GM19467 (cell line): Measurements from ENCODE around the gene PLXNA4.

Experiments used
- ATAC-seq: cut with Tn5 transposase; IDR thresholded peaks from one replicate; pipeline ENCODE4 v1.9.1; 2021; ENCODE audit warnings: mild to moderate bottlenecking, moderate library complexity; ENCODE audit not compliant: unreplicated experiment

Gene PLXNA4

DNA sequence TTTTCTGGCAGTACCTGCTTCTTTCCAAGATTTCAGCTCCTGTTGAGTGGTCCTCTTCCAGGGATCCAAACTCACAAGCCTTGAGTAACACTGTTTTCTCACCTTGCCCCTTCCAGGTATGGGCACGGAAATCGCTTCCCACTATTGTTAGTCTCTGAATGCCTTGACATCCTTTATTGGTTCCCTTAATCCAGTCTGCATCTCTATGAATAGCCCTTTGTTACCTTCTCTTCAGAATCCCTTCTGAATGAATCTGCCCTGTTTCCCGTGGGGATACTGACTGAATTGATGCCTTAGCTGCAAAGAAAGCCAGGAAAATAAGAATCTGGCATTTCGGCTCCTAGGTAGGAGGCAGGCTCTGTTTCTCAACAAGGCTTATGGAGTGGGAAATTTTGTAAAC is 467.7 kb downstream of the PLXNA4 start:
- ATAC-seq: no peak

DNA sequence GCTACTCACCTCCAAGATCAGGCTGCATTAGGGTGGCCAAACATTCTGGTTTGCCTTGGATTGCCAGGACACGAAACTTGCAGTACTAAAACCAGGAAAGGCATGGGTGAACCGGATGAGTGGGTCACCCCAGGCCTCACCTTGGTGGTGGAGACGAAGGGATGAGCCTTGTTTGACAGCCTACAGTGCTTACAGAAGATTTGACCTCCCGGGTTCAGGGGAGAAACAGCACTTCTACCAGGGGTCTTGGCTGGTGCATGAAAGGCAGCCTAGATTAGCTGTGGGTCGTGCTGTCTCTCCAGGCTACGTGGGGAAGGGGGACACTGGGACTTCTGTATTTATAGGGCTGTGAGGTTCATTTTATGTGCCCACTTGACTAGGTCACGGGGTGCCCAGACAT is 469.8 kb downstream of the PLXNA4 start:
- ATAC-seq: no peak

DNA sequence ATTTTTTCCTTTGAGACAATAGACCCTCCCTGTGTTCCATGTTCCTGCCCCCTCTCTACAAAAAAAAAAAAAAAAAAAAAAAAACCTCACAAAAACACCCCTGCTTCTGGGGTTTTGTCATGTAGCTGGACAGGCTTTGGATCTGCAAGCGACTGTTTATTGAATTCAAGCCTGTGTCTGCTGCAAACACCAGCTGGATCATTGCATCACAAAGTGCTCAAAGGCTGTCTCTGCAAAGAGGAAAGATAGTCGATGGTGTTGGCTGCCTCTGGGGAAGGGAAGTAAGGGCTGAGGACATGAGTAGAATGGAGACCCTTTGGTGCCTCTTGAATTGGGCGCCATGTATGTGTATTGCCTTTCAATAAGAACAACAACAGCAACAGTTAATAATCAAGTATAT is 471.2 kb downstream of the PLXNA4 start:
- ATAC-seq: no peak

DNA sequence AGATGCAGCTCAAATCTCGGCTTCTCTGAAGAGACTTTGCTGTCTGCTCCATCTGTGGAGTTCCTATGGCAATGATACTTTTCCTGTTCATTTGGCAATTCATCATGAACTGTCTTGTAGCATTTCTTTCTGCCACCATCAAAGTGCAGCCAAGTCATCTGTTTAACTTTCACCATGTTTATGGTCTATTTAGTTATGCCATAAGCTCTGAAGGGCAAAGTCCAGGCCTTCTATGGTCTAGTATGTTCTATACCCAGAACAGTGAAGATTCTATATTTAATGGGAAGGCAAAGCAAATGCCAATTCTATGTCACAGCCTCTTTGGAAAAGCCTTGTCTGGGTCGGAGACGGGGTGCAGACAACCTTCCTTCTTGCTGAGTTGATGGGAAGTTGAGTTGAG is 472.6 kb downstream of the PLXNA4 start:
- no peak for ATAC-seq

GRCh38 chr7:132102942-132103341 is 473.3 kb downstream of the PLXNA4 start:
- no peak for ATAC-seq

GRCh38 chr7:132102391-132102790 is 473.9 kb downstream of the PLXNA4 start:
- no peak for ATAC-seq

GRCh38 chr7:132100981-132101380 is 475.3 kb downstream of the PLXNA4 start:
- no peak for ATAC-seq

- no peak for ATAC-seq
These were observed 475.8 kb downstream of the PLXNA4 start for GRCh38 chr7:132100483-132100882.

GRCh38 chr7:132099163-132099562 is 477.1 kb downstream of the PLXNA4 start:
- no peak for ATAC-seq

GRCh38 chr7:132098327-132098726 is 477.9 kb downstream of the PLXNA4 start:
- no peak for ATAC-seq

DNA sequence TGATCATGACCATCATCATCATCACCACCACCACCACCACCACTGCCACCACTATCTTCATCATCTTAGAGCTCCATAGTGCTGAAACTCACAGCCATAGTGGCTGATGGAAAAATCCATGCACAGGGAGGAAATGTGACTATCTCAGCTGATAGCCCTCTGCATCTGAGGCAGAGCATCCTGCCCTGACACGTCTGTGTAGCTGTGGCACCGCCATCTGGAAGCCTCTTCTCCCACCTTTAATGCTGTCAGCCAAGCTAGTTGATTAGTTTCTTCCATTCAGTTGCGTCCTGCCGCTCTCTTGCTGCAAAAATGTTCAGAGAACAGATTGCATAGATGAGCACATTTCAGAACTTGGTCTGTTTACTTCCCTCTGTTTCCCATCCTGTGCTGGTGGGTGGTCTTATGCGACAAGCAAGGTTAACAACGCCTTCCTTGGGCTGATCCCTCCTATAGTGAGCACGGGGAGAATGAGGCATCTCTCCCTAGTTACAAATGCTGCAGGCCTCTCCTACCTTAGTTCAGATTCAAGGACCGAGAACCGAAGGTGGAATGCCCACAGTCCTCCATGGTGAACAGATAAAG is 478.6 kb downstream of the PLXNA4 start:
- no peak for ATAC-seq

GRCh38 chr7:132095111-132095765 is 481.0 kb downstream of the PLXNA4 start:
- ATAC-seq: no peak

DNA sequence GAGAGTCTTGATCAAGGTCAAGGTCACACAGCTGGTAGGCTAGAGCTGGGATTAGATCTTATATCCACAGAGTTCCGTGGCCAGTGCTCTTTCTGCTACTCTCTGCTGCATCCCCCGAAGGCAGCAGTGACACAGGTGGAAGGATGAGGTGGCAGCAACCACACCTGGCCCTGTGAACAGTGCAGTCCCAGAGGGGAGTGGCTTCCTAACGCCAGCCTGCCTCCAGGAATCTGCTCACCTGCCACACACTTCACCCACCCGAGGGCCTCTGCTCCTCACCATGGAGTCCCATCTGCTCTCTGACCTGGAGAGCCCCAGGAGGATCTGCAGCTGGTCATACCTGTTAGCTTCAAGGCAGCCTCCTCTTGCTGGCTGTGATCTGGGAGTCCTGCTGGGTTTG is 484.2 kb downstream of the PLXNA4 start:
- no peak for ATAC-seq

DNA sequence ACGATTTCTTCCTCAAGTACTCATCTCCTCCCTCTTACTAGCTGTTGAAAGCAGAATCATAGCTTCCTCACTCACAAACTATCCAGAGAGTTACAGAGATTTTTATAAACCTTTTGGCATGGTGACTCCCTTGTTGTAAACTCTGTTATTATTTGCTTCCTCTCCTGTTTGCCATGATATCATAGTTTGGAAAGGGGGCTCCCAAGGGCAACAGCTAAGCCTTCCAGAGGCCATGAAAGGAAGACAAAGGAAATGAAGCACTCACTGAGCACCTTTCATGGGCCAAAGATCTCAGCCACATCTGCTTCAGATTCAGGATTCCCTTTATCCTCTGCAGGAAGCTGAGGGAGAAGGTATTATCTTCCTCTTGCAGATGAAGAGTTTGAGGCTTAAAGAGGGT is 484.6 kb downstream of the PLXNA4 start:
- no peak for ATAC-seq

DNA sequence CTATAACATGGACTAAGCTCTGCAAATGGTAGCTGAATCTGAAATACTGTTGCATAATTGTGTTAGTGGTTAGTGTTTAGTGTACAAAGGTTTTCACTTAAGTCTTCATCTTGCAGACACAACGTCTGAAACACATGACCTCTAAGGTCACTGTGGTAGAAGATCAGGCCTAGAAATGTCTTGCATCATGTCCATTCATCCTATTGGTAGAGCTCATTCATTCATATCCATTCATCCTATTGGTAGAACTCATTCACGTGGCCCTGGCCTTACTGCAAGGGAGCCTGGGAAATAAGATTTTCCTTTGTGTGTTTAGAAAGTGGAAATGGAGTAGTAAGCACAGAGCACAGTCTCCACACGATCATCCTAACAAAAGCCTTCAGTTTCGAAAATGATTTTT is 485.8 kb downstream of the PLXNA4 start:
- no peak for ATAC-seq

GRCh38 chr7:132089356-132089755 is 486.9 kb downstream of the PLXNA4 start:
- ATAC-seq: no peak

- ATAC-seq: no peak
These were observed 488.8 kb downstream of the PLXNA4 start for GRCh38 chr7:132087421-132087820.

DNA sequence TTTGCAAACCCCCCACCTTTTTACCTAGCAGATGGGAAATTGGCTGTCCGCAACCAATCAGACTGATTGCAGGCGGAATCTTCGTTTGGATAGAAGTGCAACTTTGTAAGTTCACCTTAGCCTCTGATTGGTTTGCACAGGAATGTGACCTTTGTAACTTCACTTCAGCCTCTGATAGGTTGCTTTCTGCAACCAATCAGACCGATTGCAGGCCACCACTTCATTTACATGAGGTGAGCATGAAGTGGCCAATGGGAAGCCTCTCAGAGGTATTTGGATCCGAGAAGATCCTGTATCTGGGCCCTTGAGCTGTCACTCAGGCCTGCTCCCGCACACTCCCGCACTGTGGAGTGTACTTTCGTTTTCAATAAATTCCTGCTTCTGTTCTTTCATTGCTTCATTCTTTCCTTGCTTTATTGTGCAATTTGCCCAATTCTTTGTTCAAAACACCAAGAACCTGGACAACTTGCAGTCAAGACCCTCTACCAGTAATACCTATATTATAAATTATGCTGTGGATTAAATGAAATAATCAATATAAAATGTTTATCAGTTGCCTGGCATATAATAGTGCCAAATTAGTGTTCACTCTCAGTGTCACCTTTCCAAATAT is 491.4 kb downstream of the PLXNA4 start:
- ATAC-seq: no peak

DNA sequence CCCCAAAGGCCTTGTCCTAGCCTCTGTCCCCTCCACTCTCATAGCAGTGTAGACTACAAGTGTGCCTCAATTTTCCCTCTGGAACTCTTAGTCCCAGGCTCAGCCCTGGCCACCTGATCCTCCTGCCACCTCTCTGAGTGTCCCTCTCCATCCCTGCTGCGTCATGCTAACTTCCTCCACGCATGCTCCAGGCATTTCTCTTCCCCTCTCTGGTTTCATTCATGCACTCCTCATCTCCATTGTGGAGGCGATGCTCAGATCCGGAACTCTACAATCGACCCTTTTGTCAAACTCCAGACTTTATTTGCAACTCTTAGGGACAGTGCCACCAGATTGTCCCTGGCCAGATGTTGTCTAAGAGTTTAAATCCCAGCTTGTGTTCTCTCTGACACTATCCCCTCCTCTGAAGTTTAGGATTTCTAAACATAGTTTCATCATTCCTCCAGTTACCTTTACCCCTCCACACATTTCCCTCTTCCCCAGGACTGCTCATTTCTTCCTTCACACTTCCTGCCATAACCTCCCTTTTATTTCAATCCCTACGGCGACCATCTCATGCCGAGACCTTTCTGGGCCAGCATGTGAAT is 492.6 kb downstream of the PLXNA4 start:
- no peak for ATAC-seq

DNA sequence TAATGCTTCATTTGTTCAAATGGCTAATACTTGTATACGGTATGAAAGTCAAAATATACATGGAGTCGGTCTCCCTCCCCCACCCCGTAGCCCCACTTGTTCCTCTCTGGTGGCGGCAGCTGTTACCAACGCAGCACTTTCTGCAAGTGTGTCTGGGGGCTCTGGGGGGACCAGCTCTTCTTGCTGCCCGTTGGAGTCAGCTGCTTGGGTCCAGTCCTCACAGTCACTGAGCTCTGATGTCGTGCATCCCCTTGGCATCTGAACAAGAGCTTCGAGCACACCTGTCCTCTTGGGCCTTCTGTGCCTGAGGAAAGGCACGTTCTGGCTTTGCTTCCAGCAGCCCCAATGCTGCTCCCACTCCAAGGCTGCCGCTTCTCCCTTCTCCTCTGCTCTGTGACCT is 493.1 kb downstream of the PLXNA4 start:
- no peak for ATAC-seq

DNA sequence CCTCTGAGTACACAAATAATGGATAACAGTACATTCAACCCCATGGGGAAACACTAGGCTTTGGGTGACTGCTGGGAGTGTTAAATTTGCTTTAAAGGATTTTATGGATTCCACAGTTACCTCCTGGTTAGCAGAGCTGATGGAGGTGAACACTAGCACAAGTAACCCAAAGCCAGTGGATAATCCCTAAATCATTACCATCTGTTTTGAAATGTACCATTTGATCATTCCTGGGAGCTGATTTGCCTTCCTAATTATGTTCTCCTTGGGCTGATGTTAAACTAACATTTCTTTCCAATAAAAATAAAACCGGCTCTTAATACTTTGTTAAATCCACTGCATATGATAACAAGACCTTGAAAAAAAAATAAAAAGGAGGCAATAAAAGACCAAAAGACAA is 493.9 kb downstream of the PLXNA4 start:
- no peak for ATAC-seq

- no peak for ATAC-seq
These were observed 494.6 kb downstream of the PLXNA4 start for GRCh38 chr7:132081686-132082085.
